K562 (cell line): ENCODE results near the gene NCF2. TPM values are rescaled to one million over a fixed set of nuclear protein-coding genes. Genes with fewer than 3 reads are reported as not detected.

Experiments
- ARHGAP35 ChIP-seq: fragments of 450-650 bp; IDR thresholded peaks from 2 replicates; pipeline ENCODE4 v1.6.1; 2018; ENCODE audit not compliant: partially characterized antibody
- CHD4 ChIP-seq: fragments of 200-600 bp; sonication (generic); IDR thresholded peaks from 3 replicates; pipeline ENCODE4 v1.6.1; 2012; ENCODE audit warnings: low read depth, mild to moderate bottlenecking, mixed read lengths, low read length, inconsistent platforms; ENCODE audit not compliant: insufficient read depth, insufficient replicate concordance, poor library complexity, severe bottlenecking
- DLX4 ChIP-seq: fragments of 250-450 bp; sonication (Bioruptor Pico); IDR thresholded peaks from 2 replicates; pipeline ENCODE4 v1.6.1; 2021; ENCODE audit warnings: mild to moderate bottlenecking
- DNMT1 ChIP-seq: fragments of 450-650 bp; IDR thresholded peaks from 2 replicates; pipeline ENCODE4 v1.6.1; 2016; ENCODE audit warnings: antibody characterized with exemption, mild to moderate bottlenecking
- E2F4 ChIP-seq: sonication (generic); formaldehyde crosslinking; IDR thresholded peaks from 2 replicates; pipeline ENCODE4 v1.8.0; 2022; ENCODE audit warnings: mild to moderate bottlenecking, low read depth, missing genetic modification reagents
- ETS1 ChIP-seq: conservative IDR thresholded peaks from 2 replicates; pipeline ENCODE4 v1.6.1; 2011; ENCODE audit warnings: low read depth, mild to moderate bottlenecking, low read length; ENCODE audit not compliant: control insufficient read depth
- HNRNPUL1 ChIP-seq: fragments of 200-400 bp; formaldehyde crosslinking; IDR thresholded peaks from 2 replicates; pipeline ENCODE4 v1.6.1; 2017; ENCODE audit warnings: low read length
- KLF10 ChIP-seq: fragments of 250-450 bp; sonication (Bioruptor Pico); IDR thresholded peaks from 2 replicates; pipeline ENCODE4 v1.6.1; 2021; ENCODE audit warnings: matching md5 sums
- KLF6 ChIP-seq: fragments of 250-450 bp; sonication (Bioruptor Pico); IDR thresholded peaks from 2 replicates; pipeline ENCODE4 v1.4.0; 2020; ENCODE audit warnings: mild to moderate bottlenecking, moderate library complexity, borderline replicate concordance
- MAFK ChIP-seq: IDR thresholded peaks from 2 replicates; pipeline ENCODE4 v1.6.1; 2011; ENCODE audit warnings: low read length, improper control_type of control experiment
- MXI1 ChIP-seq: IDR thresholded peaks from 2 replicates; pipeline ENCODE4 v1.6.1; 2011; ENCODE audit warnings: low read depth, mild to moderate bottlenecking, improper control_type of control experiment, low read length
- NEUROD1 ChIP-seq: fragments of 150-350 bp; IDR thresholded peaks from 2 replicates; pipeline ENCODE4 v1.6.1; 2014; ENCODE audit warnings: borderline replicate concordance, low read length, low read depth; ENCODE audit not compliant: partially characterized antibody
- NFE2L1 ChIP-seq: fragments of 450-650 bp; IDR thresholded peaks from 2 replicates; pipeline ENCODE4 v1.6.1; 2016; ENCODE audit warnings: missing genetic modification characterization, low read depth, mild to moderate bottlenecking, missing compliant biosample characterization, moderate library complexity, borderline replicate concordance
- PHTF2 ChIP-seq: fragments of 250-450 bp; sonication (Bioruptor Pico); IDR thresholded peaks from 2 replicates; pipeline ENCODE4 v1.5.0; 2021; ENCODE audit warnings: mild to moderate bottlenecking
- POLR2G ChIP-seq: fragments of 200-400 bp; formaldehyde crosslinking; IDR thresholded peaks from 2 replicates; pipeline ENCODE4 v1.6.1; 2017; ENCODE audit warnings: low read depth, mild to moderate bottlenecking, antibody characterized with exemption, low read length, moderate library complexity
- RFX5 ChIP-seq: IDR thresholded peaks from 2 replicates; pipeline ENCODE4 v1.6.1; 2011; ENCODE audit warnings: low read depth, mild to moderate bottlenecking, improper control_type of control experiment, low read length
- SIN3A ChIP-seq, 2 experiments: fragments of 150-350 bp in 1 of 2; IDR thresholded peaks; 2 replicates each; pipeline ENCODE4 v1.6.1; 2011 to 2016; ENCODE audit warnings: borderline replicate concordance in 2 of 2, low read depth in 2 of 2, low read length in 2 of 2, mild to moderate bottlenecking in 2 of 2, moderate library complexity in 2 of 2; ENCODE audit not compliant: control insufficient read depth in 1 of 2
- SMAD4 ChIP-seq: fragments of 250-450 bp; sonication (Bioruptor Pico); conservative IDR thresholded peaks from 2 replicates; pipeline ENCODE4 v1.8.0; 2021; ENCODE audit warnings: inconsistent platforms, mild to moderate bottlenecking, moderate library complexity
- TGIF2 ChIP-seq: sonication (generic); formaldehyde crosslinking; IDR thresholded peaks from 2 replicates; pipeline ENCODE4 v1.8.1; 2022; ENCODE audit warnings: mild to moderate bottlenecking, missing genetic modification reagents, moderate library complexity
- YY1 ChIP-seq, 3 experiments: IDR thresholded peaks; 2 replicates each; pipeline ENCODE4 v1.6.1; 2011; ENCODE audit warnings: low read length in 2 of 3, mild to moderate bottlenecking in 2 of 3, moderate library complexity in 2 of 3, borderline replicate concordance in 1 of 3, control low read depth in 1 of 3, low read depth in 1 of 3; ENCODE audit not compliant: insufficient read depth in 3 of 3, insufficient replicate concordance in 2 of 3, control insufficient read depth in 1 of 3, insufficient read length in 1 of 3; ENCODE audit errors: extremely low read depth in 1 of 3
- ZNF277 ChIP-seq: fragments of 250-450 bp; sonication (Bioruptor Pico); IDR thresholded peaks from 2 replicates; pipeline ENCODE4 v1.8.0; 2022; ENCODE audit warnings: inconsistent platforms, mild to moderate bottlenecking, moderate library complexity, borderline replicate concordance
- ZNF347 ChIP-seq: fragments of 450-650 bp; formaldehyde crosslinking; IDR thresholded peaks from 2 replicates; pipeline ENCODE4 v1.4.0; 2020; ENCODE audit warnings: low read depth, mild to moderate bottlenecking, moderate library complexity
- ZNF584 ChIP-seq: fragments of 200-800 bp; sonication (Bioruptor generic); IDR thresholded peaks from 2 replicates; pipeline ENCODE4 v1.6.1; 2016; ENCODE audit warnings: low read depth, mild to moderate bottlenecking, missing genetic modification characterization, missing compliant biosample characterization
- ZNF717 ChIP-seq: fragments of 250-450 bp; sonication (Bioruptor Pico); IDR thresholded peaks from 2 replicates; pipeline ENCODE4 v1.5.0; 2021
- ZZZ3 ChIP-seq: fragments of 450-650 bp; IDR thresholded peaks from 2 replicates; pipeline ENCODE4 v1.6.1; 2016; ENCODE audit warnings: antibody characterized with exemption, mild to moderate bottlenecking, moderate library complexity
- polyA plus RNA-seq, 8 experiments: library from polyadenylated mRNA; depleted of rRNA in 4 of 8; stranded (reverse) in 5 of 8; unstranded in 3 of 8; fragments of >200 nt; fragmentation: Nextera tagmentation in 2 of 8; fragmentation: Illumina TruSeq in 1 of 8; extraction: Ambion mirVana in 2 of 8; extraction: Trizol in 1 of 8; gene quantifications; 2 replicates each; pipeline versions ENCODE4 v1.2.1 to v1.2.3, GENCODE V29; 2011 to 2014; ENCODE audit warnings: inconsistent platforms in 1 of 8, missing spikeins in 1 of 8
- total RNA-seq, 7 experiments: library from RNA; depleted of rRNA in 6 of 7; stranded (reverse); fragments of >200 nt in 6 of 7; fragmentation: Illumina TruSeq in 2 of 7; extraction: Trizol in 2 of 7; gene quantifications; 2 replicates each; pipeline versions ENCODE4 v1.2.1 to v1.2.3, GENCODE V29; 2011 to 2021; ENCODE audit warnings: low replicate concordance in 1 of 7

NCF2 gene
- total and polyA plus RNA-seq, 9 of the 15 experiments (the other 6 are each of a cell fraction or from before 2014, with no cell fraction given): 0.07 to 0.54 (median 0.16) TPM; not detected in 3

- TF ChIP-seq SMAD4 (CRISPR knock-in tag) (no peak), KLF6 (no peak), NEUROD1 (no peak), DNMT1 (no peak), TGIF2 (CRISPR knock-in tag) (no peak), ETS1 (no peak), ZNF584 (CRISPR knock-in tag) (no peak), RFX5 (no peak), KLF10 (CRISPR knock-in tag) (no peak), DLX4 (CRISPR knock-in tag) (no peak), PHTF2 (CRISPR knock-in tag) (no peak), ZNF277 (no peak), MXI1 (no peak), SIN3A (IDR thresholded peaks at IDR 0.05; ENCODE audit: borderline replicate concordance in 2 of 2, control insufficient read depth in 1 of 2, low read depth in 2 of 2, low read length in 2 of 2) (0 out of 4 replicates have a peak, but pooled peaks of 1 of the 2 experiments have one; percentile 52), HNRNPUL1 (no peak), ZNF347 (CRISPR knock-in tag) (no peak), E2F4 (no peak), POLR2G (no peak), MAFK (no peak), ARHGAP35 (no peak), ZNF717 (CRISPR knock-in tag) (no peak), NFE2L1 (tag) (no peak), CHD4 (no peak), ZZZ3 (no peak), YY1 (IDR thresholded peaks at IDR 0.05; ENCODE audit: borderline replicate concordance in 1 of 3, control insufficient read depth in 1 of 3, extremely low read depth in 1 of 3, insufficient read depth in 3 of 3, insufficient read length in 1 of 3, insufficient replicate concordance in 2 of 3, low read depth in 1 of 3, low read length in 2 of 3) (no peak)
Measured at GRCh38 chr1:183567584-183567983, 22.7 kb downstream of the NCF2 start (continued).
